GM21786 (cell line): ENCODE results near the gene NUP210.
"Not testable (repeated sequence)": the region's sequence is repeated elsewhere in the genome, so short reads cannot be mapped to it uniquely, and the experiment has no call there.

ENCODE experiments used
- ATAC-seq: cut with Tn5 transposase; IDR thresholded peaks from one replicate; pipeline ENCODE4 v1.9.1; 2021; ENCODE audit not compliant: unreplicated experiment

NUP210 gene

GRCh38 chr3:13420045-13420830 is at the start of gene NUP210:
NUP210 (minus strand) TSS chr3:13420322; CDS start chr3:13420226, 96 bp downstream.
- ATAC-seq, result peak; percentile 44

- ATAC-seq, result no peak
Observed at GRCh38 chr3:13466781-13467180, 46.7 kb upstream of the NUP210 start.

GRCh38 chr3:13465236-13465873 is 45.2 kb upstream of the NUP210 start:
- ATAC-seq, result no peak

GRCh38 chr3:13463618-13464400 is 43.7 kb upstream of the NUP210 start:
- ATAC-seq, result no peak

- ATAC-seq, result no peak
Observed at GRCh38 chr3:13462822-13463221, 42.7 kb upstream of the NUP210 start.

- no peak for ATAC-seq
Observed at GRCh38 chr3:13462125-13462629, 42.1 kb upstream of the NUP210 start.

GRCh38 chr3:13461169-13462124 is 41.3 kb upstream of the NUP210 start:
- peak; percentile 72 for ATAC-seq

GRCh38 chr3:13460341-13460736 is 40.2 kb upstream of the NUP210 start:
- ATAC-seq, result no peak

- ATAC-seq, result no peak
Observed at GRCh38 chr3:13459605-13460340, 39.7 kb upstream of the NUP210 start.

GRCh38 chr3:13457593-13457992 is 37.5 kb upstream of the NUP210 start:
- ATAC-seq, result no peak

- no peak for ATAC-seq
Observed at GRCh38 chr3:13455644-13456043, 35.5 kb upstream of the NUP210 start.

GRCh38 chr3:13452490-13453335 is 32.6 kb upstream of the NUP210 start:
- ATAC-seq, result no peak

GRCh38 chr3:13451301-13451673 is 31.2 kb upstream of the NUP210 start:
- ATAC-seq, result no peak

- ATAC-seq, result not testable (repeated sequence)
Observed at GRCh38 chr3:13442882-13443281, 22.8 kb upstream of the NUP210 start.

GRCh38 chr3:13440204-13440817 is 20.2 kb upstream of the NUP210 start:
- ATAC-seq, result no peak

GRCh38 chr3:13436213-13436612 is 16.1 kb upstream of the NUP210 start:
- ATAC-seq, result not testable (repeated sequence)

- ATAC-seq, result no peak
Observed at GRCh38 chr3:13433912-13434311, 13.8 kb upstream of the NUP210 start.

GRCh38 chr3:13432093-13432492 is 12.0 kb upstream of the NUP210 start:
- no peak for ATAC-seq
